ENCODE measurements around the gene KCNV2. TPM values are rescaled to one million over a fixed set of nuclear protein-coding genes. Genes with fewer than 3 reads are reported as not detected.

Gene KCNV2
- total RNA-seq, 4 donors from 2014 or later, result not detected

GRCh38 chr9:2743937-2744529 is 26.7 kb downstream of the KCNV2 start:
- Histone ChIP-seq H3K27me3 (no peaks in the 10 kb centered on the region), H3K4me1 (no peaks in the 10 kb centered on the region), H3K36me3 (no peaks in the 10 kb centered on the region), H3K27ac (no peak overlapping the region), H3K9me3 (no peaks in the 10 kb centered on the region), H3K4me3 (no peak overlapping the region)
- TF ChIP-seq POLR2A (IDR thresholded peaks at IDR 0.05) (no peak), CTCF (IDR thresholded peaks at IDR 0.05) (no peak)
- no peak for DNase-seq

GRCh38 chr9:2745560-2746380 is 28.5 kb downstream of the KCNV2 start:
- Histone ChIP-seq H3K36me3 (no peaks in the 10 kb centered on the region), H3K9me3 (no peaks in the 10 kb centered on the region), H3K4me3 (no peak overlapping the region), H3K4me1 (no peaks in the 10 kb centered on the region), H3K27me3 (no peaks in the 10 kb centered on the region), H3K27ac (no peak overlapping the region)
- no peak for DNase-seq
- TF ChIP-seq CTCF (IDR thresholded peaks at IDR 0.05) (no peak), POLR2A (IDR thresholded peaks at IDR 0.05) (no peak)

GRCh38 chr9:2749485-2749884 is 32.2 kb downstream of the KCNV2 start:
- no peak for TF ChIP-seq CTCF (IDR thresholded peaks at IDR 0.05)
- TF ChIP-seq POLR2A (IDR thresholded peaks at IDR 0.05), result no peak
- DNase-seq, result no peak
- no peaks in the 10 kb centered on the region for H3K9me3 ChIP-seq

GRCh38 chr9:2755285-2755684 is 38.0 kb downstream of the KCNV2 start:
- no peak overlapping the region for H3K4me3 ChIP-seq
- no peak overlapping the region for H3K27ac ChIP-seq
- TF ChIP-seq CTCF (IDR thresholded peaks at IDR 0.05), result no peak
- no peak for TF ChIP-seq POLR2A (IDR thresholded peaks at IDR 0.05)
- no peaks in the 10 kb centered on the region for H3K27me3 ChIP-seq
- no peaks in the 10 kb centered on the region for H3K36me3 ChIP-seq
- DNase-seq, result no peak
- H3K4me1 ChIP-seq, result no peaks in the 10 kb centered on the region
- no peaks in the 10 kb centered on the region for H3K9me3 ChIP-seq

More at GRCh38 chr9:2749485-2749884, 32.2 kb downstream of the KCNV2 start:
- H3K4me3 ChIP-seq, result no peak overlapping the region
- H3K27ac ChIP-seq, result no peak overlapping the region
- no peaks in the 10 kb centered on the region for H3K27me3 ChIP-seq
- no peaks in the 10 kb centered on the region for H3K36me3 ChIP-seq
- H3K4me1 ChIP-seq, result no peaks in the 10 kb centered on the region

- H3K4me3 ChIP-seq, result no peak overlapping the region
- H3K27ac ChIP-seq, result no peak overlapping the region
- no peaks in the 10 kb centered on the region for H3K9me3 ChIP-seq
- TF ChIP-seq CTCF (IDR thresholded peaks at IDR 0.05), result no peak
- TF ChIP-seq POLR2A (IDR thresholded peaks at IDR 0.05), result no peak
- H3K4me1 ChIP-seq, result no peaks in the 10 kb centered on the region
- H3K36me3 ChIP-seq, result no peaks in the 10 kb centered on the region
- no peaks in the 10 kb centered on the region for H3K27me3 ChIP-seq
- no peak for DNase-seq
Observed at GRCh38 chr9:2758162-2758897, 41.0 kb downstream of the KCNV2 start.
